ENCODE measurements around the gene LSM4. TPM values are rescaled to one million over a fixed set of nuclear protein-coding genes. Genes with fewer than 3 reads are reported as not detected.

Gene LSM4
- total and polyA plus RNA-seq, 2 experiments from 2014 or later: 200 to 203 TPM

DNA sequence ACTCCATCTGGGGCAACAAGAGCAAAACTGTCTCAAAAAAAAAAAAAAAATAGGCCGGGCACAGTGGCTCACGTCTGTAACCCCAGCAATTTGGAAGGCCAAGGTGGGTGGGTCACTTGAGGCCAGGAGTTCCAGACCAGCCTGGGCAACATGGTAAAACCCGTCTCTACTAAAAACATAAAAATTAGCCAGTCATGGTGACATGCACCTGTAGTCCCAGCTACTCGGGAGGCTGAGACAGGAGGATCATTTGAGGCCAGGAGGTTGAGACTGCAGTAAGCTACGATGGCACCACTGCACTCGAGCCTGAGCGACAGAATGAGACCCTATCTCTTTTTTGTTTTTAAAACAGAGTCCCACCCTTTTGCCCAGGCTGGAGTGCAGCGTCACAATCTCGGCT, 52.5 kb downstream of the LSM4 start:
- no peak for DNase-seq
- H3K9me2 ChIP-seq (ENCODE audit: insufficient read depth): no peaks in the 10 kb centered on the region
- no peaks in the 10 kb centered on the region for H4K20me1 ChIP-seq (ENCODE audit: insufficient read depth)
- no peaks in the 10 kb centered on the region for H3K9me3 ChIP-seq (ENCODE audit: low read depth)
- no peak overlapping the region for H3K4me3 ChIP-seq
- 81% methylated on average over 9 of the region's 9 CpGs for WGBS, 2 experiments (ENCODE audit: low coverage in 1 of 2, low lambda C conversion rate in 2 of 2, missing lambda C conversion rate in 2 of 2)
- H3F3A ChIP-seq (ENCODE audit: insufficient read depth): peaks cover 8% of the 10 kb centered on the region
- H3K36me3 ChIP-seq (ENCODE audit: low read depth): no peaks in the 10 kb centered on the region
- in situ Hi-C loops (cut with MboI): no loop called here
- TF ChIP-seq EZH2 (IDR thresholded peaks at IDR 0.05; ENCODE audit: insufficient read depth, poor library complexity, severe bottlenecking) (no peak), EZH2phosphoT487 (IDR thresholded peaks at IDR 0.05; ENCODE audit: insufficient read depth, low read depth) (no peak)
- H3K27me3 ChIP-seq (replicated peaks; ENCODE audit: insufficient read depth): no peaks in the 10 kb centered on the region
- H3K4me2 ChIP-seq (ENCODE audit: unreplicated experiment): no peak overlapping the region
- H3K4me1 ChIP-seq (ENCODE audit: insufficient read depth): peaks cover 12% of the 10 kb centered on the region
- H3K9ac ChIP-seq: no peak overlapping the region
- H2AFZ ChIP-seq: no peak overlapping the region
- no peak overlapping the region for H3K27ac ChIP-seq
- peaks cover 16% of the 10 kb centered on the region for H3K79me2 ChIP-seq (ENCODE audit: insufficient read depth)

DNA sequence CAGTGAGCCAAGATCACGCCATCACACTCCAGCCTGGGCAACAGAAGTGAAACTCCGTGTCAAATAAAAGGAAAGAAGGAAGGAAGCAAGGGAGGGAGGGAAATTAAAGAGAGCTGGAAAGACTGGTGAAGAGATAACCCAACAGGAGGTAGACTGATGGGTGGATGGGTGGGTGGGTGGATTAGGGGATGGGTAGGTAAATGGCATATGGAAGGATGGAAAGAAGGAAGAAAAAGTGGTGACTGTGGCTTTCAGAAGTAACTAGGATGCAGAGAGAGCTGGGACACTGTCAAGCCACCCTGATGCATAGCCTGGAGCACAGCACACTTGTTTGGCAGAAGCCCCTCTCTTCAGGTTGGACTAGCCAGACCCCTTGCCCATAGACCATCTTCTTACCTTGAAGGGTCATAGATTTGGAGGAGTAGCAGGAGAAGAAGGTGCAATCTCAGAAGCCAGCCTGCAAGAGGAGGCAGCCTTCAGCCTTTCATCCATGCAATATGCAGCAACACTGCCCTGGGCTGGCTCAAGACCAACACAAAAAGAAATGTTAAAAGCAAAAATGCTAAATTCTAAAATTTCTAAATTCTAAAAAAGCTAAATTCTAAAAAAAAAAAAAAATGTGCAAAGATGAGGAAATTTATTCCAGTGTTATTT, 53.7 kb downstream of the LSM4 start:
- no peak for DNase-seq
- no peaks in the 10 kb centered on the region for H3K27me3 ChIP-seq (replicated peaks; ENCODE audit: insufficient read depth)
- H3K4me1 ChIP-seq (ENCODE audit: insufficient read depth): peaks cover 2% of the 10 kb centered on the region
- no peak overlapping the region for H2AFZ ChIP-seq
- no peak for TF ChIP-seq EZH2 (IDR thresholded peaks at IDR 0.05; ENCODE audit: insufficient read depth, poor library complexity, severe bottlenecking)
- no peak for TF ChIP-seq EZH2phosphoT487 (IDR thresholded peaks at IDR 0.05; ENCODE audit: insufficient read depth, low read depth)
- H4K20me1 ChIP-seq (ENCODE audit: insufficient read depth): no peaks in the 10 kb centered on the region
- H3K4me3 ChIP-seq: no peak overlapping the region
- H3K9me2 ChIP-seq (ENCODE audit: insufficient read depth): no peaks in the 10 kb centered on the region
- H3K9me3 ChIP-seq (ENCODE audit: low read depth): no peaks in the 10 kb centered on the region
- H3K79me2 ChIP-seq (ENCODE audit: insufficient read depth): peaks cover 13% of the 10 kb centered on the region
- H3F3A ChIP-seq (ENCODE audit: insufficient read depth): peaks cover 4% of the 10 kb centered on the region; the same call in 1 of the 2 replicates
- H3K27ac ChIP-seq: no peak overlapping the region
- no peaks in the 10 kb centered on the region for H3K36me3 ChIP-seq (ENCODE audit: low read depth)
- H3K4me2 ChIP-seq (ENCODE audit: unreplicated experiment): no peak overlapping the region
- 83 to 85% methylated on average over 2 of the region's 2 CpGs for WGBS, 2 experiments (ENCODE audit: low coverage in 1 of 2, low lambda C conversion rate in 2 of 2, missing lambda C conversion rate in 2 of 2)
- in situ Hi-C loops (cut with MboI): no loop called here
- no peak overlapping the region for H3K9ac ChIP-seq

DNA sequence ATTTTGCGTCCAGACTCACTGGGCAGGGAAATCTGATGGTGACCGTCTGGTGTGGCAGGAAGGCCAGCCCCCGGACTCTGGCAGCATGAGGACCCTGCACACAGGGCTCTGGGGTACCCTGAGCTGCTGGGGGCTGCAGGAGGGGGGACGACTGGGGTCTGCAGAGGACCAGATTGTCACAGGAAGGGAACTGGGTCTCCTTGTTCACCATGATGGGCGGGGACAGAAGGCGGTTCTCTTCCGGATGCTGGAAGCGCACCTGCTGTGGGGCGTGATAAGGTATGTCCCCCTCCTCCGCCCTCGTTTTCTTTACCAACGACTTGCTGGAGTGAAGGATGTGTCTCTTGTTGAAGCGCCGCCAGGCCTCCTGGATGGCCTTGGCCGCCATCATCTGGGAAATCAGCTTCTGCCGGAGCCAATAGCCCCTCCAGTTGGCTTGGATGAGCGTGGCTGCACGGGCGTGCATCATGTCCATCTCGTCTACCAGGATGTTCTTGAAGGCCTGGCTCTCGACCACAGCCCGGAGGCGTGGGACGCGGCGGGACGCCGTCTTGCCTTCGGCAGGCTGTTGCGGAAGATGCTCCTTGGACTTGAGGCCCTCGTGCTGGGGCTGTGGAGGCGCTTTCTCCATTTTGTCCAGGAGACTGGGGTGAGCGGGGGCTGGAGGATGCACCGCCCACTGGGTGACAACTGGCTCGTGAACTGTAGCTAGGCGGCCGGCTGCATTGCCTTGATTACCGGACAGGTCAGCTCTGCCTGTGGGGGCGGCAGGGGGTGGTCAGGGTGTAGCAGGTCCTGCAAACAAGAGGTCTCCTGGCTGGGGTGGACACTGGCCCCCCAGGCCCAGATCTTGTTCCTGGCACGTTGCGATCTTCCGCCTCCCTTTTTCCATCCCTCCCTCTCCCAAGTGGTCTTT, 55.8 kb downstream of the LSM4 start:
- Histone ChIP-seq H3F3A (ENCODE audit: insufficient read depth) (peaks cover 4% of the 10 kb centered on the region; the same call in 1 of the 2 replicates), H3K9me3 (ENCODE audit: low read depth) (no peaks in the 10 kb centered on the region)
- in situ Hi-C loops (cut with MboI): no loop called here

DNA sequence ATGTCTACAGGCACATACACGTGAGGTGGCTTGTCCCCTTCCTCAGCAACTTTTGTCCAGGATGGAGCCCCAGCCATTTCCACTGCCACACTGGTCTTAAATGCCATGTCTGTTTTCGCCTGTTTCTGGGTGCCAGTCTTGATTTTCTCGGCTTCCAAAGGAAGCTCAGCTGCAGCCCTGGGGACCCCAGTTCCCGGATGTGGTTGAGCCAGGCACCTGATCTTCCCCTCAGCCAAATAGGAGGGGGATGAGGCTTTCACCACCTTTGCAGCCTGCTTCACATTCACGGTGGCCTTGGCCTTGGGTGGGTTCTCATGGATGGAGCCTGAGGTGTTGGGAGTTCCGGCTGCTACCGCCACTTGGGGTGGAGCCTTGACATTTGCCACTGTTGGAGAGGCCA, 57.3 kb downstream of the LSM4 start:
- Histone ChIP-seq H3K36me3 (ENCODE audit: low read depth) (no peaks in the 10 kb centered on the region), H3K4me1 (ENCODE audit: insufficient read depth) (no peaks in the 10 kb centered on the region), H3K79me2 (ENCODE audit: insufficient read depth) (no peaks in the 10 kb centered on the region), H2AFZ (no peak overlapping the region), H3K9ac (no peak overlapping the region), H3K4me3 (no peak overlapping the region), H4K20me1 (ENCODE audit: insufficient read depth) (no peaks in the 10 kb centered on the region), H3K27ac (no peak overlapping the region), H3K4me2 (ENCODE audit: unreplicated experiment) (no peak overlapping the region), H3K27me3 (replicated peaks; ENCODE audit: insufficient read depth) (no peaks in the 10 kb centered on the region), H3F3A (ENCODE audit: insufficient read depth) (peaks cover 4% of the 10 kb centered on the region; the same call in 1 of the 2 replicates), H3K9me2 (ENCODE audit: insufficient read depth) (no peaks in the 10 kb centered on the region), H3K9me3 (ENCODE audit: low read depth) (no peaks in the 10 kb centered on the region)
- in situ Hi-C loops (cut with MboI): no loop called here
- DNase-seq: no peak
- 78 to 82% methylated on average over 7 of the region's 7 CpGs for WGBS, 2 experiments (ENCODE audit: low coverage in 1 of 2, low lambda C conversion rate in 2 of 2, missing lambda C conversion rate in 2 of 2)
- TF ChIP-seq EZH2 (IDR thresholded peaks at IDR 0.05; ENCODE audit: insufficient read depth, poor library complexity, severe bottlenecking) (no peak), EZH2phosphoT487 (IDR thresholded peaks at IDR 0.05; ENCODE audit: insufficient read depth, low read depth) (no peak)

More for the DNA sequence above, 55.8 kb downstream of the LSM4 start:
- H3K4me3 ChIP-seq: no peak overlapping the region
- DNase-seq: no peak
- WGBS, 2 experiments (ENCODE audit: low coverage in 1 of 2, low lambda C conversion rate in 2 of 2, missing lambda C conversion rate in 2 of 2): 84 to 88% methylated on average over 37 to 42 of the region's 42 CpGs
- H3K4me2 ChIP-seq (ENCODE audit: unreplicated experiment): no peak overlapping the region
- H3K27me3 ChIP-seq (replicated peaks; ENCODE audit: insufficient read depth): no peaks in the 10 kb centered on the region
- no peak for TF ChIP-seq EZH2phosphoT487 (IDR thresholded peaks at IDR 0.05; ENCODE audit: insufficient read depth, low read depth)
- TF ChIP-seq EZH2 (IDR thresholded peaks at IDR 0.05; ENCODE audit: insufficient read depth, poor library complexity, severe bottlenecking): no peak
- H3K36me3 ChIP-seq (ENCODE audit: low read depth): no peaks in the 10 kb centered on the region
- H3K4me1 ChIP-seq (ENCODE audit: insufficient read depth): no peaks in the 10 kb centered on the region
- H4K20me1 ChIP-seq (ENCODE audit: insufficient read depth): no peaks in the 10 kb centered on the region
- H3K9me2 ChIP-seq (ENCODE audit: insufficient read depth): no peaks in the 10 kb centered on the region
- H2AFZ ChIP-seq: no peak overlapping the region
- no peaks in the 10 kb centered on the region for H3K79me2 ChIP-seq (ENCODE audit: insufficient read depth)
- no peak overlapping the region for H3K27ac ChIP-seq
- H3K9ac ChIP-seq: no peak overlapping the region
